H9 (cell line): ENCODE results near the gene EDDM3A. TPM values are rescaled to one million over a fixed set of nuclear protein-coding genes. Genes with fewer than 3 reads are reported as not detected.

Experiments
- DNase-seq: peaks from one replicate; pipeline ENCODE4 v3.0.0-alpha.2; 2017
- H2AFZ ChIP-seq: one replicate; pipeline ENCODE4 v1.6.1; 2013; ENCODE audit warnings: mild to moderate bottlenecking, low read length, control low read depth, moderate library complexity
- H2AK5ac ChIP-seq: 2 replicates; pipeline ENCODE4 v1.6.1; 2013; ENCODE audit warnings: low read length, control low read depth, mixed read lengths; ENCODE audit not compliant: insufficient read length
- H2BK120ac ChIP-seq: one replicate; pipeline ENCODE4 v1.6.1; 2013; ENCODE audit warnings: low read depth, mild to moderate bottlenecking, low read length, control low read depth, inconsistent platforms; ENCODE audit not compliant: poor library complexity, severe bottlenecking
- H2BK12ac ChIP-seq: 2 replicates; pipeline ENCODE4 v1.6.1; 2013; ENCODE audit warnings: low read length, control low read depth, mixed read lengths, low read depth; ENCODE audit not compliant: insufficient read length
- H2BK15ac ChIP-seq: 2 replicates; pipeline ENCODE4 v1.6.1; 2013; ENCODE audit warnings: low read depth, low read length, control low read depth
- H2BK20ac ChIP-seq: one replicate; pipeline ENCODE4 v1.6.1; 2013; ENCODE audit warnings: low read depth, mild to moderate bottlenecking, low read length, control low read depth, inconsistent platforms; ENCODE audit not compliant: poor library complexity, severe bottlenecking
- H2BK5ac ChIP-seq: 2 replicates; pipeline ENCODE4 v1.6.1; 2013; ENCODE audit warnings: low read length, control low read depth, mixed read lengths; ENCODE audit not compliant: insufficient read length
- H3K14ac ChIP-seq: 2 replicates; pipeline ENCODE4 v1.6.1; 2013; ENCODE audit warnings: low read length, control low read depth; ENCODE audit not compliant: insufficient read depth
- H3K18ac ChIP-seq: 2 replicates; pipeline ENCODE4 v1.6.1; 2013; ENCODE audit warnings: low read depth, mild to moderate bottlenecking, mixed read lengths, low read length, control low read depth; ENCODE audit not compliant: insufficient read length
- H3K23ac ChIP-seq: 2 replicates; pipeline ENCODE4 v1.6.1; 2013; ENCODE audit warnings: low read length, control low read depth, mixed read lengths, low read depth; ENCODE audit not compliant: insufficient read length
- H3K23me2 ChIP-seq: 2 replicates; pipeline ENCODE4 v1.6.1; 2013; ENCODE audit warnings: low read depth, mild to moderate bottlenecking, mixed read lengths, low read length, control low read depth; ENCODE audit not compliant: insufficient read length, poor library complexity, severe bottlenecking
- H3K27ac ChIP-seq: 2 replicates; pipeline ENCODE4 v1.5.1; 2013; ENCODE audit warnings: low read length, control low read depth, mixed read lengths, low read depth; ENCODE audit not compliant: insufficient read length
- H3K27me3 ChIP-seq: 2 replicates; pipeline ENCODE4 v1.6.1; 2013; ENCODE audit warnings: low read length, control low read depth, inconsistent platforms; ENCODE audit not compliant: insufficient read depth
- H3K4ac ChIP-seq: 2 replicates; pipeline ENCODE4 v1.6.1; 2013; ENCODE audit warnings: low read depth, mild to moderate bottlenecking, control low read depth, inconsistent platforms, low read length, moderate library complexity
- H3K4me1 ChIP-seq: 2 replicates; pipeline ENCODE4 v1.6.1; 2013; ENCODE audit warnings: low read length, control low read depth, inconsistent platforms; ENCODE audit not compliant: insufficient read depth
- H3K4me2 ChIP-seq: 2 replicates; pipeline ENCODE4 v1.6.1; 2013; ENCODE audit warnings: low read length, control low read depth, mixed read lengths; ENCODE audit not compliant: insufficient read length, insufficient read depth
- H3K56ac ChIP-seq: 2 replicates; pipeline ENCODE4 v1.6.1; 2013; ENCODE audit warnings: low read depth, mild to moderate bottlenecking, mixed read lengths, low read length, control low read depth; ENCODE audit not compliant: insufficient read length
- H3K79me1 ChIP-seq: 2 replicates; pipeline ENCODE4 v1.6.1; 2013; ENCODE audit warnings: low read depth, mild to moderate bottlenecking, moderate library complexity, low read length, control low read depth, inconsistent platforms; ENCODE audit not compliant: insufficient read depth, poor library complexity, severe bottlenecking
- H3K79me2 ChIP-seq: 2 replicates; pipeline ENCODE4 v1.6.1; 2013; ENCODE audit warnings: low read length, control low read depth, inconsistent platforms; ENCODE audit not compliant: insufficient read depth
- H3K9ac ChIP-seq: 2 replicates; pipeline ENCODE4 v1.6.1; 2013; ENCODE audit warnings: low read length, control low read depth, mixed read lengths; ENCODE audit not compliant: insufficient read length; ENCODE audit errors: extremely low read depth
- H3K9me3 ChIP-seq: one replicate; pipeline ENCODE4 v1.6.1; 2013; ENCODE audit warnings: low read depth, low read length, inconsistent platforms; ENCODE audit not compliant: control insufficient read depth
- H3T11ph ChIP-seq: one replicate; pipeline ENCODE4 v1.6.1; 2013; ENCODE audit warnings: mild to moderate bottlenecking, low read length, control low read depth, inconsistent platforms
- H4K20me1 ChIP-seq: one replicate; pipeline ENCODE4 v1.6.1; 2013; ENCODE audit not compliant: control insufficient read depth, insufficient read length, insufficient read depth
- H4K5ac ChIP-seq: 2 replicates; pipeline ENCODE4 v1.6.1; 2013; ENCODE audit warnings: low read depth, mild to moderate bottlenecking, mixed read lengths, low read length, control low read depth; ENCODE audit not compliant: insufficient read length
- H4K8ac ChIP-seq: replicated peaks from 2 replicates; pipeline ENCODE4 v1.6.1; 2013; ENCODE audit warnings: low read length, control low read depth, mixed read lengths, low read depth; ENCODE audit not compliant: insufficient read length
- H4K91ac ChIP-seq: 2 replicates; pipeline ENCODE4 v1.6.1; 2013; ENCODE audit warnings: low read depth, mild to moderate bottlenecking, moderate library complexity, mixed read lengths, low read length, control low read depth; ENCODE audit not compliant: insufficient read length
- H3K27ac Mint-ChIP-seq, 3 experiments: 2 replicates in 2 of 3; 3 replicates in 1 of 3; pipeline ENCODE4 v1.8.0; 2020 to 2021; ENCODE audit warnings: mixed read lengths in 3 of 3, mild to moderate bottlenecking in 1 of 3, moderate library complexity in 1 of 3
- H3K27me3 Mint-ChIP-seq: 2 replicates; pipeline ENCODE4 v1.8.0; 2021; ENCODE audit warnings: low read depth, mild to moderate bottlenecking, moderate library complexity, mixed read lengths
- H3K36me3 Mint-ChIP-seq, 3 experiments: 2 replicates in 2 of 3; 3 replicates in 1 of 3; pipeline ENCODE4 v1.8.0; 2020 to 2021; ENCODE audit warnings: low read depth in 3 of 3, mixed read lengths in 3 of 3; ENCODE audit not compliant: insufficient read depth in 1 of 3
- H3K4me1 Mint-ChIP-seq, 2 experiments: 2 replicates each; pipeline ENCODE4 v1.8.0; 2020; ENCODE audit warnings: mixed read lengths in 2 of 2
- H3K4me3 Mint-ChIP-seq, 2 experiments: 2 replicates in 1 of 2; 3 replicates in 1 of 2; pipeline ENCODE4 v1.8.0; 2020 to 2021; ENCODE audit warnings: mild to moderate bottlenecking in 2 of 2, mixed read lengths in 2 of 2, moderate library complexity in 1 of 2
- H3K9me3 Mint-ChIP-seq, 2 experiments: 2 replicates in 1 of 2; 3 replicates in 1 of 2; pipeline ENCODE4 v1.8.0; 2020; ENCODE audit warnings: mild to moderate bottlenecking in 2 of 2, mixed read lengths in 2 of 2, moderate library complexity in 1 of 2
- WGBS: extraction: QIAGEN DNeasy Blood & Tissue Kit; methylation state at CpG from one replicate; pipeline ENCODE4 v1.1.7; 2013; ENCODE audit warnings: missing lambda C conversion rate, low lambda C conversion rate, mixed read lengths; ENCODE audit not compliant: insufficient read length; ENCODE audit errors: extremely low coverage; 5-methylcytosine and 5-hydroxymethylcytosine counted together
- total RNA-seq: library from RNA; stranded (reverse); gene quantifications from 2 replicates; pipeline ENCODE4 v1.2.1, GENCODE V29; 2021
- TF ChIP-seq, protein P1 (sequence below): fragments of 200-600 bp; sonication (generic); conservative IDR thresholded peaks from 3 replicates; pipeline ENCODE4 v1.8.0; 2021; ENCODE audit warnings: antibody characterized with exemption, mild to moderate bottlenecking

Gene EDDM3A
- total RNA-seq, 1 experiment from 2014 or later, result not detected

DNA sequence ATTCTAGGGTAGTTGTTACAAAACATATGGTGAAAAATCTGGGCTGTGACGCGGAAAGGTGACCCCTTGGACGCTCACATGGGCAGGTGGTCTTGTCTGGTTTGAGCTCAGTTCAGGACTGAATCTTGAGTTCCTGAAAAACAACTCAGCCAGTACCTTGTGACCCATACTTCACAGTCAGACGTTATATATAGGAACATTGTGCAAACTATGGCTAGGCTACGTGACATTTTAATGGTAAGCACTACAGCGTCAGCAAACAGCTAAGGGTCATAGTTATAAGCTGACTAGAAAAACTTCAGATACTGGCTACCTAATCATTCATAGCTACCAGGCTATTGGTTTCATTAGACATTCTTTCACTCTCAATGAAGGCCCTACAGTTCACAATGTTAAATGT is 14.8 kb upstream of the EDDM3A start:
- H3K79me1 ChIP-seq, result no peaks in the 10 kb centered on the region
- no peak overlapping the region for H3K4me2 ChIP-seq
- H3K23ac ChIP-seq, result no peak overlapping the region
- H4K91ac ChIP-seq, result no peak overlapping the region
- H3K18ac ChIP-seq, result no peak overlapping the region
- no peak overlapping the region for H3K27ac ChIP-seq
- no peak overlapping the region for H2BK120ac ChIP-seq
- no peaks in the 10 kb centered on the region for H3K79me2 ChIP-seq
- H3K14ac ChIP-seq, result no peak overlapping the region
- H4K5ac ChIP-seq, result no peak overlapping the region
- H3K9ac ChIP-seq, result no peak overlapping the region
- H3K4me1 Mint-ChIP-seq, result peaks cover 6 to 15% of the 10 kb centered on the region in 2 experiments; a peak in 3 of 4 replicates
- H2BK15ac ChIP-seq, result no peak overlapping the region
- H3K23me2 ChIP-seq, result no peaks in the 10 kb centered on the region
- no peaks in the 10 kb centered on the region for H4K20me1 ChIP-seq
- H3K27me3 Mint-ChIP-seq, result peaks cover 12% of the 10 kb centered on the region
- no peak overlapping the region for H3K4ac ChIP-seq
- no peak overlapping the region for H3K4me3 Mint-ChIP-seq
- H3K27ac Mint-ChIP-seq, result no peak overlapping the region
- no peak overlapping the region for H4K8ac ChIP-seq
- TF ChIP-seq, protein P1, sequence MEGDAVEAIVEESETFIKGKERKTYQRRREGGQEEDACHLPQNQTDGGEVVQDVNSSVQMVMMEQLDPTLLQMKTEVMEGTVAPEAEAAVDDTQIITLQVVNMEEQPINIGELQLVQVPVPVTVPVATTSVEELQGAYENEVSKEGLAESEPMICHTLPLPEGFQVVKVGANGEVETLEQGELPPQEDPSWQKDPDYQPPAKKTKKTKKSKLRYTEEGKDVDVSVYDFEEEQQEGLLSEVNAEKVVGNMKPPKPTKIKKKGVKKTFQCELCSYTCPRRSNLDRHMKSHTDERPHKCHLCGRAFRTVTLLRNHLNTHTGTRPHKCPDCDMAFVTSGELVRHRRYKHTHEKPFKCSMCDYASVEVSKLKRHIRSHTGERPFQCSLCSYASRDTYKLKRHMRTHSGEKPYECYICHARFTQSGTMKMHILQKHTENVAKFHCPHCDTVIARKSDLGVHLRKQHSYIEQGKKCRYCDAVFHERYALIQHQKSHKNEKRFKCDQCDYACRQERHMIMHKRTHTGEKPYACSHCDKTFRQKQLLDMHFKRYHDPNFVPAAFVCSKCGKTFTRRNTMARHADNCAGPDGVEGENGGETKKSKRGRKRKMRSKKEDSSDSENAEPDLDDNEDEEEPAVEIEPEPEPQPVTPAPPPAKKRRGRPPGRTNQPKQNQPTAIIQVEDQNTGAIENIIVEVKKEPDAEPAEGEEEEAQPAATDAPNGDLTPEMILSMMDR, result no peak
- no peak overlapping the region for H3T11ph ChIP-seq
- H3K9me3 Mint-ChIP-seq, result no peaks in the 10 kb centered on the region
- no peaks in the 10 kb centered on the region for H3K9me3 ChIP-seq
- no peaks in the 10 kb centered on the region for H3K36me3 Mint-ChIP-seq
- WGBS, result no CpG with 5 or more reads among the region's 6 CpGs
- H3K27me3 ChIP-seq, result no peaks in the 10 kb centered on the region
- H2AFZ ChIP-seq, result no peak overlapping the region
- no peak overlapping the region for H2BK5ac ChIP-seq
- H2BK20ac ChIP-seq, result no peak overlapping the region
- no peak overlapping the region for H3K56ac ChIP-seq
- no peak for DNase-seq
- H2BK12ac ChIP-seq, result no peak overlapping the region
- no peak overlapping the region for H2AK5ac ChIP-seq
- H3K4me1 ChIP-seq, result no peaks in the 10 kb centered on the region
